GM19240 (cell line): ENCODE data around the gene NRN1L.

Experiments used
- DNase-seq: peaks from one replicate; pipeline ENCODE4 v3.0.0; 2011; ENCODE audit warnings: low spot score; ENCODE audit not compliant: insufficient read length

The NRN1L gene

GRCh38 chr16:67915831-67916723 is 31.4 kb downstream of the NRN1L start:
- DNase-seq: no peak

GRCh38 chr16:67917140-67917851 is 32.6 kb downstream of the NRN1L start:
- no peak for DNase-seq

GRCh38 chr16:67917852-67918236 is 33.2 kb downstream of the NRN1L start:
- DNase-seq: no peak

- no peak for DNase-seq
These were observed 35.0 kb downstream of the NRN1L start for GRCh38 chr16:67919622-67920221.

GRCh38 chr16:67922221-67922620 is 37.5 kb downstream of the NRN1L start:
- DNase-seq: no peak

- DNase-seq: no peak
These were observed 38.1 kb downstream of the NRN1L start for GRCh38 chr16:67922740-67923139.

GRCh38 chr16:67923414-67924116 is 38.9 kb downstream of the NRN1L start:
- DNase-seq: no peak

- DNase-seq: no peak
These were observed 39.6 kb downstream of the NRN1L start for GRCh38 chr16:67924140-67924906.

GRCh38 chr16:67926181-67926750 is 41.6 kb downstream of the NRN1L start:
- no peak for DNase-seq

GRCh38 chr16:67927131-67927941 is 42.7 kb downstream of the NRN1L start:
- no peak for DNase-seq

- no peak for DNase-seq
These were observed 43.5 kb downstream of the NRN1L start for GRCh38 chr16:67928147-67928546.

- DNase-seq: peak; percentile 56
These were observed 44.1 kb downstream of the NRN1L start for GRCh38 chr16:67928561-67929364.

- no peak for DNase-seq
These were observed 45.5 kb downstream of the NRN1L start for GRCh38 chr16:67930191-67930590.

- DNase-seq: no peak
These were observed 46.1 kb downstream of the NRN1L start for GRCh38 chr16:67930678-67931211.

- DNase-seq: no peak
These were observed 47.2 kb downstream of the NRN1L start, which contains the start of gene CTRL for GRCh38 chr16:67931712-67932461. Gene CTRL, minus strand, starts transcription at chr16:67931862. Its CDS starts 10 bp downstream, at chr16:67931852.

- no peak for DNase-seq
These were observed 47.8 kb downstream of the NRN1L start for GRCh38 chr16:67932462-67932840.

GRCh38 chr16:67933805-67934204 is 49.1 kb downstream of the NRN1L start:
- no peak for DNase-seq
